Colonic mucosa (tissue), 4 donors: ENCODE results near the gene IL17REL. TPM values are rescaled to one million over a fixed set of nuclear protein-coding genes. Genes with fewer than 3 reads are reported as not detected.
"Not testable (repeated sequence)": the region's sequence is repeated elsewhere in the genome, so short reads cannot be mapped to it uniquely, and the experiment has no call there.

Experiments
- DNase-seq: peaks from one replicate; pipeline ENCODE4 v3.0.0-alpha.2; 2020
- H3K27ac ChIP-seq: fragments of 200-600 bp; one replicate; pipeline ENCODE4 v1.8.0; 2021
- H3K27me3 ChIP-seq: fragments of 200-600 bp; one replicate; pipeline ENCODE4 v1.8.0; 2021
- H3K36me3 ChIP-seq: fragments of 200-600 bp; one replicate; pipeline ENCODE4 v1.8.0; 2021
- H3K4me1 ChIP-seq: fragments of 200-600 bp; one replicate; pipeline ENCODE4 v1.8.0; 2021; ENCODE audit warnings: mild to moderate bottlenecking
- H3K4me3 ChIP-seq: fragments of 200-600 bp; one replicate; pipeline ENCODE4 v1.8.0; 2021
- H3K9ac ChIP-seq, 2 donors: one replicate each; pipeline ENCODE4 v1.7.0; 2013; ENCODE audit warnings: control low read depth in 2 of 2, low read depth in 2 of 2, low read length in 2 of 2
- H3K9me3 ChIP-seq: fragments of 200-600 bp; one replicate; pipeline ENCODE4 v1.8.0; 2021
- intact Hi-C: fragments of 100-400 bp; cut with DNase I; formaldehyde crosslinking; loops from one replicate; pipeline ENCODE4 v1.14.1; 2022
- total RNA-seq, 2 donors: library from RNA; stranded (reverse); fragmentation: NEBNext Ultra II Directional in 1 of 2; extraction: Animal tissue kit (Norgen Biotek cat#: 25700) in 1 of 2; gene quantifications; one replicate each; pipeline ENCODE4 v1.2.1, GENCODE V29; 2021
- TF ChIP-seq, protein P1 (sequence below): fragments of 200-600 bp; IDR thresholded peaks from one replicate; pipeline ENCODE4 v1.8.0; 2022; ENCODE audit warnings: antibody characterized with exemption, mild to moderate bottlenecking
- donor health status: healthy.
- donor health status: DM: no; HTN: no; CAD: no.
- donor health status: DM: no; HTN: no; CAD: no.

Gene IL17REL
- total RNA-seq, 2 donors from 2014 or later: 0.11 to 0.22 TPM

DNA sequence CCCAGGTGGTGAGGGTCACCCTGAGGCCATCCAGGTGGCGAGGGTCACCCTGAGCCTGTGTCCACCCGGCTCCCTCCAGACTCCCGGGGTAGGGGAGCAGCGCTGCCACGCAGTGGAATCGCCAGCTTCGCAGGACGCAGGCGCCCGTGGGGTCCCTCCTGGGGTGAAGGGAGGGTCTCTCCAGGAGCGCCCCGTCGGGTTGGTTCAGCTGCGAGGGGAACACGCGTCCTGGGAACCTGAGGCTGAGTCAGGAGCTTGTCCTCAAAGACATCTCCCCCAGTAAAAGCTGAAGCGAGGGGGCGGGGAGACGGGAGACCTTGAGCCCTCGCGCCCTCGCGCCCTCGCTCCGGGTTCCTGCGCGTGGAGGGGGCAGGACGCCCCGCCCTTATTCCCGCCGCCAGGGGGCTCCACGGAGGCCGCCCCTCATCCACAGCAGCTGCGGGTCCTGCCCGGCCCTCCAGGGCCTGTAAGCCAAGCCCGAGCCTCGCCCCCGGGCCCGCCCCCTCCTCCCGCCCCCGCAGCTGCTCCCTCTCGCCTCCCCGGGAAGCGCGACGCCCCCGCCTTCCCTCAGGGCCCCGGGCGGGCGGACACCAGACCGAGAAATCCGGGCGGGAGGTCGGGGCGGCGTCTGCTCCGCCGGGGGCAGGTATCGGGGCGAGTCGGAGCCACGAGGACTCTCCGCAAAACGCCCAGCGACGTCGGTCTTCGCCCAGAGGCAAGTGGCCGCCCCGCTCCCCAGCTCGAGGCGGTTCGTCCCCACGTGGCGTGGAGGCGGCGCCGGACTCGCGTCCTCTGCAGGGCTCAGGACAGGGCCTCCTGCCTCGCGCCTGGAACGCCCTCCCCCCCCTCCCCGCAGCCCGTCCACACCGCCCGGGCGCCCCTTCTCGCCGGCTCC, 29.2 kb downstream of the IL17REL start:
- DNase-seq: no peak
- peaks cover 7% of the 10 kb centered on the region for H3K4me1 ChIP-seq
- H3K36me3 ChIP-seq: no peaks in the 10 kb centered on the region
- no peaks in the 10 kb centered on the region for H3K9me3 ChIP-seq
- H3K9ac ChIP-seq: no peak overlapping the region
- TF ChIP-seq, protein P1, sequence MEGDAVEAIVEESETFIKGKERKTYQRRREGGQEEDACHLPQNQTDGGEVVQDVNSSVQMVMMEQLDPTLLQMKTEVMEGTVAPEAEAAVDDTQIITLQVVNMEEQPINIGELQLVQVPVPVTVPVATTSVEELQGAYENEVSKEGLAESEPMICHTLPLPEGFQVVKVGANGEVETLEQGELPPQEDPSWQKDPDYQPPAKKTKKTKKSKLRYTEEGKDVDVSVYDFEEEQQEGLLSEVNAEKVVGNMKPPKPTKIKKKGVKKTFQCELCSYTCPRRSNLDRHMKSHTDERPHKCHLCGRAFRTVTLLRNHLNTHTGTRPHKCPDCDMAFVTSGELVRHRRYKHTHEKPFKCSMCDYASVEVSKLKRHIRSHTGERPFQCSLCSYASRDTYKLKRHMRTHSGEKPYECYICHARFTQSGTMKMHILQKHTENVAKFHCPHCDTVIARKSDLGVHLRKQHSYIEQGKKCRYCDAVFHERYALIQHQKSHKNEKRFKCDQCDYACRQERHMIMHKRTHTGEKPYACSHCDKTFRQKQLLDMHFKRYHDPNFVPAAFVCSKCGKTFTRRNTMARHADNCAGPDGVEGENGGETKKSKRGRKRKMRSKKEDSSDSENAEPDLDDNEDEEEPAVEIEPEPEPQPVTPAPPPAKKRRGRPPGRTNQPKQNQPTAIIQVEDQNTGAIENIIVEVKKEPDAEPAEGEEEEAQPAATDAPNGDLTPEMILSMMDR: peak; percentile 39
- intact Hi-C loops: loop anchor here (5.0 kb wide), 1 partner anchor 49 kb away; no protein-coding TSS in a partner anchor
- H3K4me3 ChIP-seq: peak overlapping the region; percentile 14
- no peak overlapping the region for H3K27ac ChIP-seq
- peaks cover 16% of the 10 kb centered on the region for H3K27me3 ChIP-seq

DNA sequence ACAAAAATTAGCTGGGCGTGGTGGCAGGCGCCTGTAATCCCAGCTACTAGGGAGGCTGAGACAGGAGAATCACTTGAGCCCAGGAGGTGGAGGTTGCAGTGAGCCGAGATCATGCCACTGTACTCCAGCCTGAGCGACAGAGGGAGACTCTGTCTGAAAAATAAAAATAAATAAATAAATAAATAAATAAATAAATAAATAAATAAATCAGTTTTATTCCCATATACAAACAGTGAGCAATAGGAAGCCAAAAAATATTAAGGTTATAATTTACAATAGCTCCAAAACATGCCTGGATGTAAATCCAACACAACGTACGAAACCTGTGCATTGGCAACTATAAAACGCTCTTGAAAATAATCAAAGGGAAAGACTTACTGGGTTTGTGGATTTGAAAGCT, 30.8 kb downstream of the IL17REL start:
- H3K9ac ChIP-seq, DNase-seq, H3K36me3 ChIP-seq, H3K4me1 ChIP-seq, H3K4me3 ChIP-seq, H3K27ac ChIP-seq, H3K9me3 ChIP-seq: not testable (repeated sequence)
- peaks cover 16% of the 10 kb centered on the region for H3K27me3 ChIP-seq
- intact Hi-C loops: loop anchor here (5.0 kb wide), 1 partner anchor 51 kb away; no protein-coding TSS in a partner anchor

DNA sequence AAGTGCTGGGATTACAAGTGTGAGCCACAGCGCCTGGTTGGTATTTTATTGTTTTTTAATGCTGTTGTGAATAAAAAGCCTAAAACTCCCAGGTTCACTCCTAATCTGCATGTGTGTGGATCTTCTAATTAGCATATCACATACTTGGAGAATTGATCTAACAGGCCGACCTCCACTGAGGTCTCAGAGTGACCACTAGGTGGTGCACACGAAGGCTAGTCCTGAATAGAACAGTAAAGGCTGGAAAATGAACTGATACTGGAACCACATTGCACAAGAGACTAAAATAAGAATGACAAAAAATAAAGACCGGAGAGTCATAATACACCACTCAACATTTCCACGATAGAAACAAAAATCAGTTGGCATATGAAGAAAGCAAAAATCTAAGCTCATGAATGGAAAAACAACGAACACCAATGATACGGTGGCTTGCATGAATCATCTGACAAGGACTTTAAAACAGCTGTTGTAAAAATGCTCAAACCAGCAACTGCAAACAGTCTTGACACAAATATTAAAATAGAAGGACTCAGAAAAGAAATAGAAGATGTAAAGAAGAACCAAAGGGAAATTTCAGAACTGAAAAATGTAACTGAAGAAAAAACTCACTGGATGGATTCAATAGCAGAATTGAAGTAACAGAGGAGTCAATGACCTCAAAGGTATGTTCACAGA, 32.8 kb downstream of the IL17REL start:
- intact Hi-C loops: loop anchor here (5.0 kb wide), 1 partner anchor 53 kb away; no protein-coding TSS in a partner anchor
- peak; percentile 57 for DNase-seq
- H3K27ac ChIP-seq: no peak overlapping the region
- no peaks in the 10 kb centered on the region for H3K9me3 ChIP-seq
- H3K27me3 ChIP-seq: peaks cover 16% of the 10 kb centered on the region
- no peak overlapping the region for H3K4me3 ChIP-seq
- TF ChIP-seq, protein P1: peak; percentile 60
- no peaks in the 10 kb centered on the region for H3K36me3 ChIP-seq
- H3K9ac ChIP-seq: no peak overlapping the region
- H3K4me1 ChIP-seq: peaks cover 7% of the 10 kb centered on the region

DNA sequence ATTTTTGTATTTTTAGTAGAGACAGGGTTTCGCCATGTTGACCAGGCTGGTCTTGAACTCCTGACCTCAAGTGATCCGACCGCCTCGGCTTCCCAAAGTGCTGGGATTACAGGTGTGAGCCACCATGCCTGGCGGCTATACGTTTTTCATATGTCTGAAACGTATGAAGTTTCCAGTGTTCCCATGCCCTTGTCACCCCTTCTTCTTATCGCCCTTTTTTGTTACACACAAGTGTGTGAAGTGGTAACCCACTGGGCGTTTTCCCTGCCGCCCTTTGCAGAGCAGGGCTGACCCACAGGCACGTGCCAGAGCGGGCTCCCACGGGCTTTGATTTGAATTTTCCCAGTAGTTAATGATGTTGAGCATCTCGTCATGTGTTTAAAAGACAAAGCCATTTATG, 35.0 kb downstream of the IL17REL start:
- no peak for DNase-seq
- intact Hi-C loops: no loop called here
- TF ChIP-seq, protein P1: no peak
- no peak overlapping the region for H3K9ac ChIP-seq
- H3K36me3 ChIP-seq: no peaks in the 10 kb centered on the region
- no peak overlapping the region for H3K27ac ChIP-seq
- no peak overlapping the region for H3K4me3 ChIP-seq
- no peaks in the 10 kb centered on the region for H3K27me3 ChIP-seq
- H3K4me1 ChIP-seq: no peaks in the 10 kb centered on the region
- no peaks in the 10 kb centered on the region for H3K9me3 ChIP-seq

DNA sequence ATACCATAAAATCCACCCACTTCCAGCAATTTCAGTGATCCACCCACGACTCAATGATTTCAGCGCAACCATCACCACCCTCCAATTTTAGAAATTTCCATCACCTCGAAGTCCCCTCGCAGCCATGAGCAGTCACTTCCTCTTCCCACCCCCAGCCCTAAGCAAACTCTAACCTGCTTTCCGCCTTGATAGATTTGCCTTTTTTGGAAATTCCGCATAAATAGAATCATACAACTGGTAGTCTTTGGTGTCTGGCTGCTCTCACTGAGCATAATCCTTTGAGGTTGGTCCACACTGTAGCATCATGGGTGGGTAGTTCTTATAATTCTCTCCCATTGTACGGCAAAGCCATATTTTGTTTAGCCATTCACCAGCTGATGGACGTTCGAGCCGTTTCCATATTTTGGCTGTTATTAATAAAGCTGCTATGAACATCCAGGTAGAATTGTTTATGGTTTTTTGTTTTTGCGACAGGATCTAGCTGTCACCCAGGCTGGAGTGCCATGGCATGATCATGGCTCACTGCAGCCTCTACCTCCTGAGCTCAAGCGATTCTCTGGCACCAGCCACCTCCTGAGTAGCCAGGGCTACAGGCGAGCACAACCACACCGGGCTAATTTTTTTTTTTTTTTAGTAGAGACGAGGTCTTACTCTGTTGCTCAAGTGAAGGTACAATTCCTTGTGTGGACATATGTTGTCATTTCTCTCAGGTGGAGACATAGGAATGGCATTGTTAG, 36.0 kb downstream of the IL17REL start:
- Histone ChIP-seq H3K4me3 (no peak overlapping the region), H3K27ac (peak overlapping the region; percentile 10), H3K9me3 (no peaks in the 10 kb centered on the region), H3K9ac (no peak overlapping the region), H3K4me1 (peaks cover 4% of the 10 kb centered on the region), H3K36me3 (no peaks in the 10 kb centered on the region), H3K27me3 (no peaks in the 10 kb centered on the region)
- DNase-seq: no peak
- intact Hi-C loops: no loop called here
- TF ChIP-seq, protein P1: no peak
